Pons (tissue), 1 donor: ENCODE measurements around the gene TNNT2.

ENCODE experiments used
- DNase-seq: peaks from one replicate; pipeline ENCODE4 v3.0.0-alpha.2; 2016; ENCODE audit warnings: low spot score

TNNT2 gene

DNA sequence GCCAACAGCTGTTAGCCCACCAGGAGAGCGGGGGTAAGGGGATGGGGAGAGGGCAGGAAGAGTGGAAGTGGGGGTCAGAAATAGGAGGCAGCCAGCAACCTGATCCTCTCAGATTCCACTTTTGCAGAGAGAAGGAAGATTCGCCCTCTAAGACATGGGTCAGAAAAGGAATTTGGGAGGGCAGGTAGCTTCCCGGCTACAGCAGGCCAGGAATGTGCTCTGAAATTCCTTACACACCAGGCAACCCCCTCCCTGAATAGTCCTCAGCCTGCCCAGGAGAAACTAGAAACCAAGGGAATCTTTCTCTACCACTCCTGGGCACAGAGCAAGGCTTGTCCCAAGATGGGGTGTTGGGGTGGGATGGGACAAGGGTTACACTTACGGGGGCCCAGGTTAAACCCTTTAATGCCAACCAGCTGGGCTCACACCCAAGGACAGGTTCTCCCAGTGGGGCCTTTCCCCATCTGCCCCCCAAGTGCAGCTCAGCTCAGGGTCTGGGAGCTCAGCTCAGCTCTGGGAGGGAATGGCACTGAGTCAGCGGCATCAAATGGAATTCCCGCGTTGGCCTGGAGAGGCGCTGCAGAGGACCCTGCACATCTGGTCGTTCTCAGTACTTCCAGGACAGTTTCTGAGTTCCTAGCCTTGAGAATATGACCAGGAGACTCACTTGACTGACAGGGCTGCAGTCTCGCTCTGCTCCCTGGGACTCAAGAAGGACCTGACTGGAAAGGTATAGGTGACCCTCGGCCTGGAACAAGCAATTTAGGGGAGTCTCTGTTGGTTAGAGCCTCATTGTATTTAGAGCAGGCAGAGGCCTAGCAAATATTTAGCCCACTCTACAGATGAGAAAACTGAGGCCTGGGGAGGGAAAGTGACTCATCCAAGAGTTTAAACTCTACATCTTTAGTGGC, 761 bp downstream of the TNNT2 start:
- no peak for DNase-seq

DNA sequence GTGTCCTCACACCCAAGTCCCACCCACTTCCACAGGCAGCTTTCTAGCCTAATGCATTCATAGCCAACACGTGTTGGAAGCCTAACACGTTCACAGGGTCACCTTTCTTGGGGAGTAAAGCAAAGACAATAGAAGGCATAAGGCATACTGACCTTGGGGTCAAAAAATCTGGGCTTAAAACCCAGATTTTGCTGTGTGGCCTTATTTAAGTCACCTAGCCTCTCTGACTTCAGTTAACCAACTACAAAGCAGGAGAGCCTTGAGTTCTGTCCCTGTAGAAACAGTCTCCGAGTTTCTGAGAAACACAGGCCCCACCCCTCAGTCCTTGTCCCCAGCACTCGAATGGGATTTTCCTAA, 1.4 kb downstream of the TNNT2 start:
- DNase-seq = no peak

- no peak for DNase-seq
Measured at GRCh38 chr1:201375169-201375568, 2.3 kb downstream of the TNNT2 start.

- DNase-seq = no peak
Measured at GRCh38 chr1:201374364-201374763, 3.1 kb downstream of the TNNT2 start.

DNA sequence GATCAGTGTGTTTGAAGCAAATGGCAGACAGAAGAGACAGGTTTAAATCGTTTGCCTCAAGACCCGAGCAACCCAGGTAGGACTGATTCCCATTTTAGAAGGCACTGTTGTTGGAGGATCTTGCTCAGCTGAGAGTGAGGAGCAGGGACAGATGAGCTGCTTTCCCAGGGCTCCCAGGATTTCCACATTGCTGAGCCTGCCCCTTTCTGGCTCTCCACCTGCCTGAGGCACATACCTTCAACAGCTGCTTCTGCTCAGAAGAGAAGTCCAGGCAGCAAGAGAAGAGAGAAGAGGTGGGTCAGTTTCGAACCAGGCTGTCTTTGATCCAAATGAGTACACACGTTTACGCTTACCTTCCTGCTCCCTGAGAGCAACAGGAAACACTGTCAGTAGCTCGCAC, 5.7 kb downstream of the TNNT2 start:
- no peak for DNase-seq

DNA sequence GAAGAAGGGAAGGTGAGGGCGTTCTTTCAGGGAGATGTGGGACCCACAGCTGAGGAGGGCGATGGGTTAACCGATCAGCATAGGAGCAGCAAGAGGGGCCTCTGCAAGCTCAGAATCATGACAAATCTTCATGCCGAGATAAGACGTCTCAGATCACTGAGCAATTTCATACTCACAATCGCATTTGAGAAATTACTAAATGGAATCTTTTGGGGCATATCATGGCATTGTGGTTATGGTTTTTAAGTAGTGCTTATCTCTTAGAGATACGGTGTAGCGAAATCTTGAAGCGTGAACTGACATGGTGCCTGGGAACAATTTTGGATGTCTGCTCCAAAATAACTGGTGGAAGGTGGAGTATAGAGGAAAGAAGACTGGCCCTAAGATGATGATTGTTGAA, 6.2 kb downstream of the TNNT2 start:
- DNase-seq = no peak

DNA sequence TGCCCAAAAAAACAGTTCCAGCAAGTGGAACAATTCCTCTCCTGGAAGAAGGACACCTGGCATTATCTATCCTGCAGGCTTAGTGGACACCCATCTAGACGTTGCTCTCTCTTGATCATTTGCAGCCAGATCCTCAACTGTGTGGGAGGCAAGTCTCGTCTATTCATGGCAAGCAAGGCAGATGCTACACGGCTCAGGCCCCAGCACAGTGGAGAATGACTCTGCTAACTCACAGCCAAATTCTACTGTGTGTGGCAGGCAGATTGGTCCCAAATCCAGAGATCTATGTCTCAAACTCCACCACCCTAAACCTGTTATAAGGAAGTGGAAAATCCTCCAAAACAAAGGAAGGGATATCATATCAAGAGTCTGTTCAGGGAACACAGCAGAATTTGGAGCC, 7.0 kb downstream of the TNNT2 start:
- peak; percentile 7 for DNase-seq

DNA sequence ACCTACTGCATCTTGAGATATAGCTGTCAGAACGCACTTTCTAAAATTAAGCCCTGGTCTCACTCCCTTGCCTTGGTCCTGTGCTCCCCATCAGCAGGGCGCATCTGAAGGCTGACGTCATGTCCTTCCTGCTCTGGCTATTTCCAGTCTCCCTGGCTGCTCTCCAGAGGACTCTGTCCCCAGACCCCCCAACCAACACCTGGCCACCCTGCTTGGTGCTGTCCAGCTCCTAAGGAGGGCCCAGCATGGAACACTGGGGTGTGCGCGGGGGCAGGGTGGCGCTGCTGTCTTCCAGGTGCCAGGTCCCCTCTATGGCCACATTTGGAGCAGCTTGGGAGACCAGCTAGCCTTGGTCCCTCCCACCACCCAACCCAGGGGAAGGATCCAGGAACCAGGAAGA, 8.3 kb downstream of the TNNT2 start:
- DNase-seq = no peak

- no peak for DNase-seq
Measured at GRCh38 chr1:201366696-201367095, 10.8 kb downstream of the TNNT2 start.

DNA sequence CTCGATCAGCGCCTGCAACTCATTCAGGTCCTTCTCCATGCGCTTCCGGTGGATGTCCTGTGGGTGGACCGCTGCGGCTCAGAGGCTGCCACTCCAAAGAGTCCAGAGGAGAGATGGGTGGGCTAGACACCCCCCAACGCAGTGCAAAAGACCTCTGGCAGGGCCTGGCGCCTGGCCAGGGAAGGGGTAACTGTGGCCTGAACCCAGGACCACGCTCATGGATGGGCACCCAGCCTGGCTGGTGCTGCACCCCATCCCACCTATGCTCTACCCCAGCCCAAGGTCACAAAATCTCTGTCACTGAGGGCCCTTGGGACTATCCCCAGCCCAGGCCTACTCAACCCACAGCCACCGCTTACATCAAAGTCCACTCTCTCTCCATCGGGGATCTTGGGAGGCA, 12.2 kb downstream of the TNNT2 start:
- no peak for DNase-seq

- no peak for DNase-seq
Measured at GRCh38 chr1:201364808-201365105, 12.7 kb downstream of the TNNT2 start.

DNA sequence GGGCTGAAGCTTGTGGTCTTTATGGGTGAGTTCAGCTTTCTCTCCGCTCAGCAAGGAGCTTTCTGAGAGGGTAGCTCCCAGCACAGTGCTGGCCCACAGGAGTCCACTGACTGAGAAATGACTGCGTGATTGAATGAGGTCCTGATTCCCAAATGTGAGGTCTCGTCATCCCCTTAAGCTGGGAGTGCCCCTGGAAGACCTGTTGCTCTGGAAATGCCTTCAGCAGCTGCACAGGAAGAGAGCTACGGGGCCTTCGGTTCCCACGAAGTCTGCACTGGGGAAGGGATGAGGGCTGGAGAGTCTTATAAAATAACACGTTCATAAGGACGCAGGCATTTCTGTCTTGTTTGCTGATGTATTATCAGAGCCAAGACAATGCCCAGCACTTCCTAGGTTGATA, 14.0 kb downstream of the TNNT2 start:
- DNase-seq = no peak

DNA sequence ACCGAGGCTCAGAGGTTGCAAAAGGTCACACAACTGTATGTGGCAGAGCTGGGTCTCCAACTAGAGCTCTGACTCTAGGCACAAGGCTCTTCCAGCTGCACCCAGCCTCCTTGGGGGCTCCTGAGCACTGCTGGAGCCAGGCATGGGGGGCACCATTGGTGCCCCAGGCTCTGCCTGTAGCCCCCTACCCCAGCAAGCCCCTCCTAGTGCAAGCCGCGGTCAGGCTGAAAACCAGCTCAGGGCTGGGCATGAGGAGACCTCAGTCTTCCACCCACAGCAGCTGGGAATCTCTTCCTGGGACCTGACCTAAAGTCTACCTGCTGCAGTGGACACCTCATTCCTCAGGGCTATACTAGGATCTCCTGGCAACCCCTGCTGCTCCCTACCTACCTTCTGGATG, 14.6 kb downstream of the TNNT2 start:
- DNase-seq = no peak

GRCh38 chr1:201361652-201362504, 15.6 kb downstream of the TNNT2 start:
- DNase-seq = peak; percentile 6

DNA sequence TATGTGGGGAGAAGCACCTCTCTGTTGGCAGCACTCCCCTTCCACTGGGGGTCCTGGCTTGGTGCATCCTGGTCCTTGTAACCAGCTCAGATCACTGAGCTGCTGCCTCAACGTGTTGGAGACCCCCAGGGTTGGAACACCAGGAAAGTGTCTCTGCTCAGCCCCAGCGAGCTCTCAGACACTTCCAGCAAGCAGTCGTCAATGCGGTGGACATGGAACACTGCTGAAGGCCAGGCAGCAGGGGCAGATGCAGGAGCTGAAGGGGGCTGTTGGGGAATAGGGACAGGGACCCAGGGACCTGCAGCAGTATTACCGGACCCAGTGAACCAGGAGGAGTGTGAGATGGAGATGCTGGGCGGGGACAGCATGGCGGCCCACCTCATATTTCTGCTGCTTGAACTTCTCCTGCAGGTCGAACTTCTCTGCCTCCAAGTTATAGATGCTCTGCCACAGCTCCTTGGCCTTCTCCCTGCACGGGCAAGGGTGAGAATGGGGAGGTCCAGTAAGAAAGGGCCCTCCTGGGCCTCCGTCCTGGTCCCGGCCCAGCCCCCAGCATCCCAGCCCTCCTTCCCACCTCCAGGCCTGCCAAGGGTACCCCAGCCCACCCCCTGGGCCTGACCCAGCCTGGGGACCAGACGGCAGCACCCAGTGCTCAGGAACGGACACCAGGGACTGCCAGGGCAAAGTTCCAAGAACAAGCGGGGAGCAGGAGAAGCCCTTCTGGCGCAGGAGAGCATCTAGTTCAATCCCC, 16.4 kb downstream of the TNNT2 start:
- no peak for DNase-seq

DNA sequence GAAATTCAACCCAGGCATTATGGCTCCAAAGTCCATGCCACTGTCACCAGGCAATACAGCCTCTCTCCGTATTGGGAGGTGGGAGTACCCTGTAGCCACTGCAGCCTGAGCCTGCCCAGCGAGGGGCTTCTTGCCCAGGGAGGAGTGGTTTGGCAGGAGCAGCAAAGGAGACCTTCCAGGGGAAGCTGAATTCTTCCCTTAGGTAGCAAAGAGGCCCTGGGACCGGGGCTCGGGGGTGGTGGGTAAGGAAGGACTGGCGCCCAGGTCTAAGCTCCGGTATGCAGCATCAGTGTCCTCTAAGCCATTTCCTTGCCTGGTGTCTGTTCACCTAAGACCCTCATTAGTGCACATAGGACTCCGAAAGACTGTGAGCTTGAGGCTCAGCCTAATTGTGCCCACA, 17.0 kb downstream of the TNNT2 start:
- DNase-seq = no peak

DNA sequence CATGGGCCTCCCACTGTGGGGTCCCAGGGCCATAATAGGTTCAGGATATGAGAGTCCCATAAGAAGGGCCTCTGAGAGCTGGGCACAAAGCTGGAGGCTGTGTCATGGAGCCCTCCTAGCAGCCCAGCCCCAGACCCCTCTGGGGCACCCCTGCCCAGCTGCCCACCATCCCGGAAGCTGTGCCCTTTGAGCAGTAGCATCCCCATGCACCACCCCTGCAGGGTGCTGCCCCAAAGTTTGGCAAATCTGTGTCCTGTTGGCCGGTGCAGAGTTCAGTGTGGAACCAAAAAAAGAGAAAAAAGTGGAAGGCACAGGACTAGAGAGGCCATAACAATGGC, 17.6 kb downstream of the TNNT2 start:
- no peak for DNase-seq

DNA sequence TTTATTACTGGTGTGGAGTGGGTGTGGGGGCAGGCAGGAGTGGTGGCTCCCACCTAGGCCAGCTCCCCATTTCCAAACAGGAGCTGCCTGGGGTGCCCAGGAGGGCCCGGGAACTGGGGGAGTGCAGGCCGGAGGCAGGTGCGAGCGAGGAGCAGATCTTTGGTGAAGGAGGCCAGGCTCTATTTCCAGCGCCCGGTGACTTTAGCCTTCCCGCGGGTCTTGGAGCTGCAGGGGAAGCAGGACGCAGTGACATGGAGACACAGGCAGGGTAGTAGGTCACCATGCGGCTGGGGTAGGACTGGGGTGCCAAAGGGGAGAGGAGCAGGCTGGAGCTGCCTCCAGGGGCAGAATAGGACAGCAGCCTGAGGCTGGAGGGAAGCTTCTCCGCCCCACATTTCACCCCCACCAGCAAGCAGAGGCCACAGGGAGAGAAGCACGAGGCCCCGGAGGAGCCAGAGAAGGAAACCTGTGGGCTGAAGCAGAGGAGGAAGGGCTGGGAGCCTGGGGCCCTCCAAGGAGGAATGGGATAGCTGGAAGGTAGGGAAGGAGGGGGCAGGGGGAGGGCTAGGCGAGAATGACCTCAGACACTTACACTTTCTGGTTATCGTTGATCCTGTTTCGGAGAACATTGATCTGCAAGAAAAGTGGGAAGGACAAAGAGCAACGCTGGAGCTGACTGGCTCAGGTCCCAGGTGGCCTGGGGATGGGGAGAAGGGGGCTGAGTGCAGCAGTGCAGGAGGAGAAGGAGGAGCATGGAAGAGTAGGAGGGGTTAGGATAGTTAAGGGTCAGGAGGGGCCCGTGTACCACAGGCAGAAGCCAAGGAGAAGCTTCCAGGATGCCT, 18.2 kb downstream of the TNNT2 start:
- no peak for DNase-seq

DNA sequence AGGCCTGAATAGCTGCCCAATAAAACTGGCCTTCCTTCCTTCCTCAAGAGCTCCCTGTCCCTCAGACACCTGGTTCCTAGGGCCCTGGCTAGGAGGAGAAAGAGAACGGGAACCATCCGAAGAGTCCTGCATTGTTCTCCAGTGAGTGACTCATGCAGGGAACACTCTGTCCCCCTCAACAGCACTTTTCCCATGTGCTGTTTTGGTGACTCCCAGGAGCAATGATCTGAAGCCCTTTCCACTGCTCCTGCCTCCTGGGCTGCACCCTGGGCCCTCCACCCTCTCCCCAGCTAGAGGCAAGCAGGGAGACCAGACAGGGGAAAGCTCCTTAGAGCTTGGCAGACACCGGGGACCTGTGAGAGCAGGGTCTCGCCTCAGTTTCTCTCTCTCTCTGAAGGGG, 18.9 kb downstream of the TNNT2 start:
- no peak for DNase-seq

- no peak for DNase-seq
Measured at GRCh38 chr1:201357636-201358348, 19.7 kb downstream of the TNNT2 start.

DNA sequence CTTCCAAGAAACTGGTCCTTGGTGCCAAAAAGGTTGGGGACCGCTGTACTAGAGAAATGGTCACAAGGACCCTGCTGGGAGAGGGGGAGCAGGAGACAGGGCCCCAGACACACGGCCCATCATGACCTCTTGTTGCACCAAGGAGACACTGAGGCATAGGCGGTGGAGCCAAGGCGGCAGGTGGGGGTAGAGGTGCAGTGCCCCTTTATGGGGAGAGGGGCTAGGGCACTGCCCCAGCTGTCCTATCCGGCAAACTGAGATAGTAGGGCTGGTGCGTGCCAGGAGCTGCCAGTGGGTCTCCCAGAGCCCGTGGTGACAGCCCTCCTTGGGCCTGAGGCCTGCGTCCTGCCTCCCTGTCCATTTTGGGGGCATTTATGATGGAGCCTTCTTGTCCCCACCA, 20.3 kb downstream of the TNNT2 start:
- no peak for DNase-seq
